SK-N-SH treated with all-trans-retinoic acid at 6 μM for 48 hours (cell line): ENCODE results near the gene TEFM.
"Not testable (repeated sequence)": the region's sequence is repeated elsewhere in the genome, so short reads cannot be mapped to it uniquely, and the experiment has no call there.

Source experiments
- ATAC-seq: fragments of 200-7000 bp; cut with Tn5 transposase; 3 replicates; pipeline ENCODE4 v1.9.1; 2020; ENCODE audit warnings: mild to moderate bottlenecking, moderate library complexity
- ARNTL ChIP-seq: fragments of 450-650 bp; formaldehyde crosslinking; IDR thresholded peaks from 2 replicates; pipeline ENCODE4 v1.5.0; 2020; ENCODE audit warnings: low read depth, mild to moderate bottlenecking, moderate library complexity, borderline replicate concordance
- BACH2 ChIP-seq: fragments of 250-450 bp; sonication (Bioruptor Pico); IDR thresholded peaks from 2 replicates; pipeline ENCODE4 v1.9.0; 2021; ENCODE audit warnings: mild to moderate bottlenecking, borderline replicate concordance
- CREB5 ChIP-seq: fragments of 250-450 bp; sonication (Bioruptor Pico); IDR thresholded peaks from 2 replicates; pipeline ENCODE4 v1.5.1; 2020; ENCODE audit warnings: low read depth, mild to moderate bottlenecking, moderate library complexity
- CSDC2 ChIP-seq: fragments of 250-450 bp; sonication (Bioruptor Pico); IDR thresholded peaks from 2 replicates; pipeline ENCODE4 v1.5.0; 2020; ENCODE audit warnings: mild to moderate bottlenecking, moderate library complexity
- ESRRG ChIP-seq: fragments of 250-450 bp; sonication (Bioruptor Pico); IDR thresholded peaks from 2 replicates; pipeline ENCODE4 v1.6.1; 2021; ENCODE audit warnings: mild to moderate bottlenecking
- GLIS3 ChIP-seq: fragments of 250-450 bp; sonication (Bioruptor Pico); IDR thresholded peaks from 2 replicates; pipeline ENCODE4 v1.5.0; 2020; ENCODE audit warnings: mild to moderate bottlenecking, moderate library complexity
- ISL1 ChIP-seq: fragments of 250-450 bp; sonication (Bioruptor Pico); IDR thresholded peaks from 2 replicates; pipeline ENCODE4 v2.1.2; 2022; ENCODE audit warnings: mild to moderate bottlenecking, moderate library complexity
- OSR1 ChIP-seq: fragments of 250-450 bp; sonication (Bioruptor Pico); IDR thresholded peaks from 2 replicates; pipeline ENCODE4 v1.8.0; 2022; ENCODE audit warnings: moderate library complexity, mild to moderate bottlenecking, inconsistent platforms
- PATZ1 ChIP-seq: fragments of 250-450 bp; sonication (Bioruptor Pico); IDR thresholded peaks from 2 replicates; pipeline ENCODE4 v1.8.0; 2020; ENCODE audit warnings: mild to moderate bottlenecking, moderate library complexity, borderline replicate concordance
- PPARA ChIP-seq: fragments of 250-450 bp; sonication (Bioruptor Pico); IDR thresholded peaks from 2 replicates; pipeline ENCODE4 v1.5.0; 2020; ENCODE audit warnings: mild to moderate bottlenecking, borderline replicate concordance
- RARB ChIP-seq: fragments of 250-450 bp; sonication (Bioruptor Pico); IDR thresholded peaks from 2 replicates; pipeline ENCODE4 v1.8.0; 2021; ENCODE audit warnings: mild to moderate bottlenecking, moderate library complexity
- SNAI2 ChIP-seq: fragments of 250-450 bp; sonication (Bioruptor Pico); IDR thresholded peaks from 2 replicates; pipeline ENCODE4 v1.5.0; 2020; ENCODE audit warnings: mild to moderate bottlenecking, moderate library complexity
- TCF4 ChIP-seq: fragments of 250-450 bp; sonication (Bioruptor Pico); IDR thresholded peaks from 2 replicates; pipeline ENCODE4 v1.8.0; 2021; ENCODE audit warnings: mild to moderate bottlenecking, moderate library complexity, borderline replicate concordance
- ZC3H10 ChIP-seq: fragments of 250-450 bp; sonication (Bioruptor Pico); IDR thresholded peaks from 2 replicates; pipeline ENCODE4 v1.5.1; 2021; ENCODE audit warnings: mild to moderate bottlenecking, moderate library complexity
- ZFP3 ChIP-seq: fragments of 250-450 bp; sonication (Bioruptor Pico); IDR thresholded peaks from 2 replicates; pipeline ENCODE4 v1.5.0; 2020; ENCODE audit warnings: mild to moderate bottlenecking, moderate library complexity
- ZFP30 ChIP-seq: fragments of 450-650 bp; formaldehyde crosslinking; IDR thresholded peaks from 2 replicates; pipeline ENCODE4 v1.5.0; 2022; ENCODE audit warnings: mild to moderate bottlenecking, moderate library complexity
- ZNF565 ChIP-seq: fragments of 450-650 bp; formaldehyde crosslinking; conservative IDR thresholded peaks from 2 replicates; pipeline ENCODE4 v1.5.0; 2020; ENCODE audit warnings: low read depth, mild to moderate bottlenecking, moderate library complexity
- ZNF70 ChIP-seq: fragments of 450-650 bp; formaldehyde crosslinking; IDR thresholded peaks from 2 replicates; pipeline ENCODE4 v1.5.0; 2020; ENCODE audit warnings: mild to moderate bottlenecking, moderate library complexity
- ZNF8 ChIP-seq: fragments of 450-650 bp; formaldehyde crosslinking; IDR thresholded peaks from 2 replicates; pipeline ENCODE4 v1.5.0; 2020; ENCODE audit warnings: mild to moderate bottlenecking, moderate library complexity
- TF ChIP-seq, protein P1 (sequence below): fragments of 250-450 bp; sonication (Bioruptor Pico); IDR thresholded peaks from 2 replicates; pipeline ENCODE4 v1.8.0; 2021; ENCODE audit warnings: low read depth, mild to moderate bottlenecking, moderate library complexity, borderline replicate concordance

Gene TEFM

GRCh38 chr17:30930495-30930894 lies 24.5 kb upstream of the TEFM start:
- TF ChIP-seq CREB5 (no peak), ZNF565 (no peak), TCF4 (CRISPR knock-in tag) (no peak), OSR1 (CRISPR knock-in tag) (no peak), ISL1 (CRISPR knock-in tag) (no peak), PPARA (CRISPR knock-in tag) (no peak)
- TF ChIP-seq, protein P1, sequence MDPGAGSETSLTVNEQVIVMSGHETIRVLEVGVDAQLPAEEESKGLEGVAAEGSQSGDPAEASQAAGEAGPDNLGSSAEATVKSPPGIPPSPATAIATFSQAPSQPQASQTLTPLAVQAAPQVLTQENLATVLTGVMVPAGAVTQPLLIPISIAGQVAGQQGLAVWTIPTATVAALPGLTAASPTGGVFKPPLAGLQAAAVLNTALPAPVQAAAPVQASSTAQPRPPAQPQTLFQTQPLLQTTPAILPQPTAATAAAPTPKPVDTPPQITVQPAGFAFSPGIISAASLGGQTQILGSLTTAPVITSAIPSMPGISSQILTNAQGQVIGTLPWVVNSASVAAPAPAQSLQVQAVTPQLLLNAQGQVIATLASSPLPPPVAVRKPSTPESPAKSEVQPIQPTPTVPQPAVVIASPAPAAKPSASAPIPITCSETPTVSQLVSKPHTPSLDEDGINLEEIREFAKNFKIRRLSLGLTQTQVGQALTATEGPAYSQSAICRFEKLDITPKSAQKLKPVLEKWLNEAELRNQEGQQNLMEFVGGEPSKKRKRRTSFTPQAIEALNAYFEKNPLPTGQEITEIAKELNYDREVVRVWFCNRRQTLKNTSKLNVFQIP (CRISPR knock-in tag): no peak
- no peak for ATAC-seq

DNA sequence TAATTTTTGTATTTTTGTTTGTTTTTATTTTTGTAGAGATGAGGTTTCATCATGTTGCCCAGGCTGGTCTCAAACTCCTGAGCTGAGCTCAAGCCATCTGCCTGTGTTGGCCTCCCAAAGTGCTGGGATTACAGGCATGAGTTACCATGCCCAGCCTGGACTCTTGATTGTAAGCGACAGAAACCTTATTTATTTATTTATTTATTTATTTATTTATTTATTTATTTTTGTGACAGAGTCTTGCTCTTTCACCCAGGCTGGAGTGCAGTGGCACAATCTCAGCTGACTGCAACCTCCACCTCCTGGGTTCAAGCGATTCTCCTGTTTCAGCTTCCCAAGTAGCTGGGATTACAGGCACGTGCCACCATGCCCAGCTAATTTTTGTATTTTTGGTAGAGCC lies 23.8 kb upstream of the TEFM start:
- not testable (repeated sequence) for ATAC-seq

DNA sequence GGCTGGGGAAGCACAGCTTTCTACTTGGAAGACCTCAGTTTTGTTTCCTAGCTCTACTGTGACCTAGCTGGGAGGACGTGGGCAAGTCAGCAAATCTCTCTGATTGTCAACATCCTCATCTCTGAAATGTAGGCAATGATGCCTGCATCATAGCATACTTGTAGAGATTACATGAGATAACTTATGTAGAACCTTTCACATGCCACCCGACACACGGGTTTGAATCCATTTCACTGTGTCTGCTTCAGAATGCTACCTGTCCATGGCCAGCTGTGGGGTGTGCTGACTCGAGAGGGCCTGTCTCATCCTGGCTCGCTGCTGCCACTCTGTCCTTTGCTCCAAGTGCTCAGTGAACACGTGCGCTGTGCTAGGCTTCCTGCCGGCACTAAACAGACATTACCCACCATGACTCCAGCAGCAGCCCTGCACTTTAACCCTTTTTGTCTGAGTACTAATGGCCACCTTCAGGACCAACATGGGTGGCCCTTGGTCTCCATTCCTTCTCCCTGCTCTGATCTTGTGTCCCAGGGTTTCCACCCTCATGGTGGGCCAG lies 23.1 kb upstream of the TEFM start:
- TF ChIP-seq SNAI2 (CRISPR knock-in tag) (no peak), ZFP30 (CRISPR knock-in tag) (no peak)

GRCh38 chr17:30928584-30928983 lies 22.5 kb upstream of the TEFM start:
- TF ChIP-seq ZFP3 (CRISPR knock-in tag): no peak
- no peak for TF ChIP-seq PATZ1 (CRISPR knock-in tag)
- no peak for TF ChIP-seq ARNTL (CRISPR knock-in tag)
- TF ChIP-seq ZNF8 (CRISPR knock-in tag): no peak
- TF ChIP-seq, protein P1 (CRISPR knock-in tag): no peak
- no peak for TF ChIP-seq ZNF565
- TF ChIP-seq ZNF70 (CRISPR knock-in tag): no peak
- TF ChIP-seq SNAI2 (CRISPR knock-in tag): no peak
- no peak for TF ChIP-seq PPARA (CRISPR knock-in tag)
- no peak for TF ChIP-seq BACH2 (CRISPR knock-in tag)
- no peak for TF ChIP-seq TCF4 (CRISPR knock-in tag)
- TF ChIP-seq CSDC2 (CRISPR knock-in tag): no peak
- TF ChIP-seq ZC3H10: no peak
- TF ChIP-seq ESRRG (CRISPR knock-in tag): no peak
- TF ChIP-seq ISL1 (CRISPR knock-in tag): no peak
- TF ChIP-seq GLIS3: no peak
- no peak for TF ChIP-seq RARB (CRISPR knock-in tag)
- no peak for TF ChIP-seq OSR1 (CRISPR knock-in tag)
- no peak for ATAC-seq

More for the DNA sequence above, 23.1 kb upstream of the TEFM start:
- no peak for ATAC-seq

GRCh38 chr17:30927756-30928155 lies 21.7 kb upstream of the TEFM start:
- no peak for ATAC-seq
- TF ChIP-seq BACH2 (CRISPR knock-in tag) (no peak), CREB5 (no peak), SNAI2 (CRISPR knock-in tag) (no peak), ZNF8 (CRISPR knock-in tag) (no peak), GLIS3 (no peak)
- TF ChIP-seq, all 23 proteins: peak for 0
